Choroid plexus epithelial cell (primary cell): ENCODE results near the gene C2orf49.
A peak's percentile ranks its signal among the peaks of the same experiment; 100 is the strongest.

ENCODE experiments used
- DNase-seq: peaks from one replicate; pipeline ENCODE4 v3.0.0-alpha.2; 2010; ENCODE audit warnings: low read depth
- H3K4me3 ChIP-seq: 2 replicates; pipeline ENCODE4 v1.5.1; 2011; ENCODE audit warnings: low read depth, mild to moderate bottlenecking, control low read depth, low read length, moderate library complexity
- TF ChIP-seq, protein P1 (sequence below): conservative IDR thresholded peaks from 2 replicates; pipeline ENCODE4 v1.5.1; 2011; ENCODE audit warnings: low read depth, mild to moderate bottlenecking, control low read depth, inconsistent platforms, low read length, moderate library complexity

The C2orf49 gene

DNA sequence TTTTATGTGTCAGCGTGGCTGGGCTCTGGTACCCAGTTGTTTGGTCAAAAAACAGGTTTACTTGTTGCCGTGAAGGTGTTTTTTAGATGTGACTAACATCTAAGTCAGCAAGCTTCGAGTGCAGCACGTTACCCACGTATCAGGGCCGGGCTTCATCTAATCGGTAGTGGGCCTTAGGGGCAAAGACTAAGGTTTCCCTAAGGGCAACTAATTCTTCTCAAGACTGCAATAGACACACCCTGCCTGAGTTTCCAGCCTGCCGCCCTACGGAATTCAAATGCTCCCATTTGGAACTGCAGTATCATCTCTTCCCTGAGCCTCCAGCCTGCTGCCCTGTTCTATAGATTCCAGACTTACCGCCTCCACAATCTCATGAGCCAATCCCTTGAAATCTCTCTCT lies 33.8 kb downstream of the C2orf49 start:
- no peak overlapping the region for H3K4me3 ChIP-seq
- DNase-seq: no peak
- TF ChIP-seq, protein P1, sequence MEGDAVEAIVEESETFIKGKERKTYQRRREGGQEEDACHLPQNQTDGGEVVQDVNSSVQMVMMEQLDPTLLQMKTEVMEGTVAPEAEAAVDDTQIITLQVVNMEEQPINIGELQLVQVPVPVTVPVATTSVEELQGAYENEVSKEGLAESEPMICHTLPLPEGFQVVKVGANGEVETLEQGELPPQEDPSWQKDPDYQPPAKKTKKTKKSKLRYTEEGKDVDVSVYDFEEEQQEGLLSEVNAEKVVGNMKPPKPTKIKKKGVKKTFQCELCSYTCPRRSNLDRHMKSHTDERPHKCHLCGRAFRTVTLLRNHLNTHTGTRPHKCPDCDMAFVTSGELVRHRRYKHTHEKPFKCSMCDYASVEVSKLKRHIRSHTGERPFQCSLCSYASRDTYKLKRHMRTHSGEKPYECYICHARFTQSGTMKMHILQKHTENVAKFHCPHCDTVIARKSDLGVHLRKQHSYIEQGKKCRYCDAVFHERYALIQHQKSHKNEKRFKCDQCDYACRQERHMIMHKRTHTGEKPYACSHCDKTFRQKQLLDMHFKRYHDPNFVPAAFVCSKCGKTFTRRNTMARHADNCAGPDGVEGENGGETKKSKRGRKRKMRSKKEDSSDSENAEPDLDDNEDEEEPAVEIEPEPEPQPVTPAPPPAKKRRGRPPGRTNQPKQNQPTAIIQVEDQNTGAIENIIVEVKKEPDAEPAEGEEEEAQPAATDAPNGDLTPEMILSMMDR: no peak

DNA sequence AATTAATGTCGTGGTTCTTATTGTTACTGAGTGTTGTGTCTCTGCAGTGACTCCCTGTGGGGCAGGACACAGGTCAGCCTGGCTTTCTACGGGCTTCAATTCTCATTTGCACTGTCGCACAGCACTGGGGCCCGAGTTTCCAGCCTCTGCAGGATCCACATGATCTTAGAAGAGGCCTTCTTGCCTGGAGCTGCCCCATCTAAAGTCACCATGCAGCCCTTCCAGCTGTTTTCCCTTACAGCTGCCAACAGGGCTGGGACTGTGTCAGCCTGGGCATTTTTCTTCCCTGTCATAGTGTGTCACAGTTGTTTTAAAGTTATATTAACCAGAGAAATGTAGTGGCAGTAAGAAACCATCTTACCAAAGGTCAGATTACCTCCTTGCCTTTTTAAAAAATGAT lies 34.5 kb downstream of the C2orf49 start:
- DNase-seq: no peak
- TF ChIP-seq, protein P1: no peak
- no peak overlapping the region for H3K4me3 ChIP-seq

DNA sequence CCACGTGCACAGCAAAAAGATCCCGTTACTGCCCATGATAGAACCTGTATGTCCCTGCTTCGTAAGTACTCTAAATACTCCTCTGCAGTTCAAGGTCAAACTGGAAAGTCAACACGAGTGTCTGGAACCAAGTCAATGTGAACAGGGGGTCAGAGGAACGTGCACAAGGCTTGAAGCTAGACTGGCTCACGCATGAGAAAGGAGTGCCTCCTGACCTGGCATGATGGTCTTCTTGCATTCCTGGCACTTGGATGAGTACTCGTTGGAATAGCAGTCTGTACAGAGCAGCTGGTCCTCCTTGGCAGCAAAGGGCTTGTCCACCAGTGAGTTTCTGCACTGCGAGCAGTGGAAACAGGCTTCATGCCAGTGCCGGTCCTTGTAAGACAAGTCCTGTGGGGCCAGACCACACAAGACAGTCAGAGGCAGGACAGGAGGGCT lies 36.0 kb downstream of the C2orf49 start:
- no peak overlapping the region for H3K4me3 ChIP-seq
- DNase-seq: peak; percentile 61
- TF ChIP-seq, protein P1: no peak

DNA sequence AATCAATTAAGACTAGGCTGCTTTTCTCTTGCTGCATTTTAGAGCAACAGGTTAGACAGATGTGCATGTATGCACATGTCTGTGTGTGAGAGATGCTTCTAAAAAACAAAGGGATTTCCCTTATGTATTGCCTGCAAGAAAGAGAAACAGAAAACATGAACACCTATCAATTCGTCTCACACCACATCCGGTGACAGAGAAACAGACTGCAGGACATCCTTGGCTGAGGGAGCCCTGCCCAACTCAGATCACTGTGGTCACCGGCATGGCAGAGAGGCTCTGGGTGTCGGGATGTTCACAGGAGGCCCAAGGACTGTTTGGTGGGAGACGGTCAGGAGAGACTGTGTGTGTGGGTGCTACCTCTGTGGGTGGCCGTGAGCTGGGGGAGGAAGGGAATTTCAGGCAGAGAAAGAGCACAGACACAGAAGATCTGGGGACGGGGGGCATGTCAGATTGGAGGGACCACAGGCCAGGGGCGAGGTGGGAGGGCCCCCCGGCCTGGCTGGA lies 36.6 kb downstream of the C2orf49 start:
- no peak overlapping the region for H3K4me3 ChIP-seq
- peak; percentile 41 for DNase-seq
- TF ChIP-seq, protein P1: no peak

DNA sequence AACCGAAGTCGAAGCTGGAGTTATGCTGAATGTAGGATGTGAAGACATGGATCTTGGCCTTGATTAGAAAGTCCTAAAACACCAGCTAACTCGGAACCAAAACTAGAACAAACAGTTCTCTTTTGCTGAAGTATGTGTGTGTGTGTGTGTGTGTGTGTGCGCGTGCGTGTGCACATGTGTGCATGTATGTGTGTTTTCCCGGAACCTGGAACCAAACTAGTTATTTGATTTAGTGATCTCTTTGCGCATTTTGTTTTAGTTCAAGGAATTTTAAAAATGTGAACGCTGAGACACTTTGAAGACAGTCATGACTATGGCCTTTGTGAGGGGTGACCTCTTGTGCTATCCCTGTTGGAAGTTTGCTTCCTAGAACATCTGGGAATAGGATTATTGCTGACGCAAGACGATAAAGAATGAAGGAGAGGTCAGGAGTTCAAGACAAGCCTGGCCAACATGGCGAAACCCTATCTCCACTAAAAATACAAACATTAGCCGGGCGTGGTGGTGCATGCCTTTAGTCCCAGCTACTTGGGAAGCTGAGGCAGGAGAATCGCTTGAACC lies 37.7 kb downstream of the C2orf49 start:
- H3K4me3 ChIP-seq: no peak overlapping the region
- DNase-seq: peak; percentile 90
- TF ChIP-seq, protein P1: no peak

DNA sequence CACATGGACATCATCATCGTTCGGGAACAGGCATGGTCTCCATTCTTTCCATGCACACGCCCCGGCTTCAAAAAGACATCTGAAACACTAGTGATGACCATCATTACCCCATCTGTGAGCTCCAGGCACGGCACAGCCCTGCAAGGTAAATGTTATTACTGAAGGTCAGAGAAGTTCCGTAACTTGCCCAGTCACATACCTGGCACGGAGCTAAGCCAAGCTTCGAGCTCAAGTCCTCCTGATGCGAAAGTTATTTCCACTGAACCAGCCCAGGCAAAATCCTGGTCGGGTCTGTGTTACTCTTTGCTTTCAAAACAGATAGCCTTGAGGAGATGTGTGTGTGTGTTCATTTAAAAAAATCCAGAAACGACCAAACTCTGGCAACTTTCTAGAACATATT lies 38.7 kb downstream of the C2orf49 start:
- H3K4me3 ChIP-seq: no peak overlapping the region
- TF ChIP-seq, protein P1: no peak
- DNase-seq: peak; percentile 29

DNA sequence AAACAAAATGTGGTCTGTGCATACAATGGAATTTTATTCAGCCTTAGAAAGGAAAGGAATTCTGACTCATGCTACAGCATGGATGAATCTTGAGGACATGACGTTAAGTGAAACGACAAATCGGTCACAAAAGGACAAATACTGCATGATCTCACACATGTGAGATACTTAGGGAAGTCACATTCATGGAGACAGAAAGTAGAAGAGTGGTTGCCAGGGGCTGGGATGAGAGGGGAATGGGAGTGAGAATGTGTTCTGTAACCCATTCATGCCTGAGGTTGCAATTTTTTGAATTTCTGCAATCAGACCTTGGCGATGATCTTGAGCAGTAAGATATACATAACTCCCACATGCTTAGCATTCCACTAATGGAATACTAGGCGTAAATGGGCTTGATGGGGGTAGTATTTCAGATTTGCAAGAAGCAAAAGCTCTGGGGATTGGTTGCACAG lies 39.5 kb downstream of the C2orf49 start:
- TF ChIP-seq, protein P1: no peak
- no peak overlapping the region for H3K4me3 ChIP-seq
- DNase-seq: peak; percentile 83
